Liver (tissue), 9 donors: ENCODE results near the gene NMRK1. TPM values are rescaled to one million over a fixed set of nuclear protein-coding genes. Genes with fewer than 3 reads are reported as not detected.

ENCODE experiments used
- DNase-seq: peaks from one replicate; pipeline ENCODE4 v3.0.0-alpha.2; 2017; ENCODE audit warnings: low spot score
- H3K27ac ChIP-seq, 2 donors: one replicate each; pipeline ENCODE4 v1.7.0; 2013; ENCODE audit warnings: inconsistent platforms in 2 of 2, low read length in 2 of 2, control low read depth in 1 of 2, low read depth in 1 of 2, mild to moderate bottlenecking in 1 of 2
- H3K27me3 ChIP-seq, 4 donors: one replicate each; pipeline versions ENCODE4 v1.6.1 to v1.7.0; 2013; ENCODE audit warnings: low read length in 3 of 4, inconsistent platforms in 1 of 4, mild to moderate bottlenecking in 1 of 4, moderate library complexity in 1 of 4; ENCODE audit not compliant: control insufficient read depth in 4 of 4, insufficient read depth in 4 of 4
- H3K36me3 ChIP-seq, 4 donors: one replicate each; pipeline versions ENCODE4 v1.6.1 to v1.7.0; 2013; ENCODE audit warnings: low read length in 3 of 4, mild to moderate bottlenecking in 3 of 4, low read depth in 1 of 4, moderate library complexity in 1 of 4; ENCODE audit not compliant: control insufficient read depth in 4 of 4, insufficient read depth in 3 of 4
- H3K4me1 ChIP-seq, 4 donors: one replicate each; pipeline versions ENCODE4 v1.6.1 to v1.7.0; 2013; ENCODE audit warnings: low read length in 3 of 4, mild to moderate bottlenecking in 3 of 4, moderate library complexity in 1 of 4; ENCODE audit not compliant: control insufficient read depth in 4 of 4, insufficient read depth in 4 of 4
- H3K4me3 ChIP-seq, 3 donors: one replicate each; pipeline versions ENCODE4 v1.6.1 to v1.7.0; 2013; ENCODE audit warnings: low read length in 3 of 3, control low read depth in 1 of 3, low read depth in 1 of 3, mild to moderate bottlenecking in 1 of 3
- H3K9ac ChIP-seq, 2 donors: one replicate each; pipeline ENCODE4 v1.7.0; 2013; ENCODE audit warnings: low read length in 2 of 2, mild to moderate bottlenecking in 2 of 2, moderate library complexity in 2 of 2, control low read depth in 1 of 2, low read depth in 1 of 2
- H3K9me3 ChIP-seq, 4 donors: one replicate each; pipeline versions ENCODE4 v1.6.1 to v1.7.0; 2013; ENCODE audit warnings: low read length in 3 of 4; ENCODE audit not compliant: control insufficient read depth in 4 of 4
- EGR1 ChIP-seq, 2 donors: IDR thresholded peaks; 2 replicates each; pipeline ENCODE4 v1.6.1; 2016 to 2018; ENCODE audit warnings: antibody characterized with exemption in 2 of 2, low read depth in 2 of 2
- FOXA1 ChIP-seq: IDR thresholded peaks from 2 replicates; pipeline ENCODE4 v1.6.1; 2016; ENCODE audit warnings: antibody characterized with exemption
- FOXA2 ChIP-seq: IDR thresholded peaks from 2 replicates; pipeline ENCODE4 v1.6.1; 2016; ENCODE audit warnings: antibody characterized with exemption
- GABPA ChIP-seq, 2 donors: IDR thresholded peaks in 1 of 2; conservative IDR thresholded peaks in 1 of 2; 2 replicates each; pipeline ENCODE4 v1.6.1; 2016; ENCODE audit warnings: antibody characterized with exemption in 2 of 2, mild to moderate bottlenecking in 1 of 2, moderate library complexity in 1 of 2
- HNF4A ChIP-seq, 2 donors: conservative IDR thresholded peaks; 2 replicates each; pipeline ENCODE4 v1.6.1; 2016; ENCODE audit warnings: antibody characterized with exemption in 2 of 2, mild to moderate bottlenecking in 2 of 2
- HNF4G ChIP-seq: IDR thresholded peaks from 2 replicates; pipeline ENCODE4 v1.6.1; 2016; ENCODE audit warnings: antibody characterized with exemption
- JUND ChIP-seq, 2 donors: IDR thresholded peaks; 2 replicates each; pipeline ENCODE4 v1.6.1; 2016; ENCODE audit warnings: antibody characterized with exemption in 2 of 2
- NR2F2 ChIP-seq: IDR thresholded peaks from 2 replicates; pipeline ENCODE4 v1.6.1; 2016; ENCODE audit warnings: antibody characterized with exemption
- RAD21 ChIP-seq, 2 donors: IDR thresholded peaks; 2 replicates each; pipeline ENCODE4 v1.6.1; 2016; ENCODE audit warnings: antibody characterized with exemption in 2 of 2, mild to moderate bottlenecking in 2 of 2
- REST ChIP-seq: IDR thresholded peaks from 2 replicates; pipeline ENCODE4 v1.6.1; 2016; ENCODE audit warnings: antibody characterized with exemption, mild to moderate bottlenecking
- RXRA ChIP-seq, 2 donors: IDR thresholded peaks; 2 replicates each; pipeline ENCODE4 v1.6.1; 2017 to 2018; ENCODE audit warnings: antibody characterized with exemption in 2 of 2, mild to moderate bottlenecking in 1 of 2
- SP1 ChIP-seq: IDR thresholded peaks from 2 replicates; pipeline ENCODE4 v1.6.1; 2018; ENCODE audit warnings: antibody characterized with exemption, mild to moderate bottlenecking
- TAF1 ChIP-seq: conservative IDR thresholded peaks from 2 replicates; pipeline ENCODE4 v1.6.1; 2016; ENCODE audit warnings: antibody characterized with exemption, mild to moderate bottlenecking
- YY1 ChIP-seq: IDR thresholded peaks from 2 replicates; pipeline ENCODE4 v1.6.1; 2016; ENCODE audit warnings: antibody characterized with exemption, mild to moderate bottlenecking
- ZBTB33 ChIP-seq: IDR thresholded peaks from 2 replicates; pipeline ENCODE4 v1.6.1; 2016; ENCODE audit warnings: antibody characterized with exemption
- WGBS: extraction: QIAGEN DNeasy Blood & Tissue Kit; methylation state at CpG from one replicate; pipeline ENCODE4 v1.1.7; 2013; 5-methylcytosine and 5-hydroxymethylcytosine counted together
- polyA plus RNA-seq, 2 donors: library from polyadenylated mRNA; stranded (reverse) in 1 of 2; unstranded in 1 of 2; fragments of 200-250 nt in 1 of 2; fragments of >200 nt in 1 of 2; fragmentation: Nextera tagmentation in 1 of 2; extraction: Ambion mirVana in 1 of 2; gene quantifications; one replicate each; pipeline versions ENCODE4 v1.2.1 to v1.2.3, GENCODE V29; 2013 to 2015
- total RNA-seq, 2 donors: library from RNA; depleted of rRNA; stranded (reverse); fragments of >200 nt; gene quantifications; one replicate each; pipeline ENCODE4 v1.2.3, GENCODE V29; 2014
- TF ChIP-seq, protein P1 (sequence below): fragments of 150-350 bp; IDR thresholded peaks from 2 replicates; pipeline ENCODE4 v1.5.1; 2017; ENCODE audit warnings: improper control_type of control experiment, low read depth, low read length; ENCODE audit not compliant: missing input control
- TF ChIP-seq, protein P2 (sequence below): IDR thresholded peaks from 2 replicates; pipeline ENCODE4 v1.6.1; 2016; ENCODE audit warnings: antibody characterized with exemption
- donor health status: healthy.
- donor health status: healthy.
- donor health status: healthy.
- donor health status: healthy.
- donor health status: healthy.

Gene NMRK1
- total and polyA plus RNA-seq, 4 donors = 6.8 to 32.2 (median 15.9) TPM

DNA sequence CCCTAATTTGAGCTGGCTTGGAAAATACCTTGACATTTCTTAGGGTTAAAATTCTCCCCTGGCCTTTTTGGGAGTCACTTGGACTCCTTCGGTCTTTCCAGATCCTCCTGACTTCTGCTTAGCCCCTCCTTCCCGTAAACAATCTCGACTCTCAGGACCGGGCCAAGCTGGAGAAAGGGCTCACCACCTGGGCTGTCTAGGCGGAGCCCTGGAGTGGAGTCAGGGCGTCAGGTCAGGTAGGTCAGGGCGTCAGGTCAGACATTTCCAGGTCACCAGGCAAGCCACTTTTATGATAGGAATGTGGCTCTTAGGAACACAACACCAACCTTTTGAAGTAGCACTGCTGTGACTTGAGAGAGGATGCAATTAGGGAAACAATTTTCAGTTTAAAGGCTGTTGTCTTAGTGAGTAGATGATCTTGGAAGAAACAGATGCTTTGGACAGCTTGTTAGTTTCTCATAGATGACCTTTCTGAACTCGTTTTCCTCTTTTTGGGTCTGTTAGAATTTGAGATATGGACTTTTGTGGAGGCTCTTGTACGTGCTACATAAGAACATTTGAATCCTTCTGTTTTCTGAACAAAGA lies 13.1 kb upstream of the NMRK1 start (continued):
- TF ChIP-seq SP1 = no peak
- TF ChIP-seq YY1 = no peak
- no peak for TF ChIP-seq ZBTB33
- TF ChIP-seq EGR1 (IDR thresholded peaks at IDR 0.05; ENCODE audit: low read depth in 2 of 2) = no peak
- TF ChIP-seq HNF4G = no peak

GRCh38 chr9:75096796-75097195 lies 8.8 kb upstream of the NMRK1 start:
- 90% methylated on average over 4 of the region's 4 CpGs for WGBS
- Histone ChIP-seq H3K27ac (no peak overlapping the region), H3K9me3 (no peaks in the 10 kb centered on the region), H3K4me1 (peaks cover 12 to 31% (median 20%) of the 10 kb centered on the region in 4 donors), H3K36me3 (no peaks in the 10 kb centered on the region), H3K9ac (no peak overlapping the region), H3K27me3 (no peaks in the 10 kb centered on the region), H3K4me3 (no peak overlapping the region)
- TF ChIP-seq REST = no peak
- no peak for DNase-seq

- no peak overlapping the region for H3K27ac ChIP-seq
- no peak for DNase-seq
- WGBS = 38% methylated on average over 4 of the region's 4 CpGs
- H3K4me1 ChIP-seq = peaks cover 15 to 54% (median 19%) of the 10 kb centered on the region in 4 donors
- H3K27me3 ChIP-seq = no peaks in the 10 kb centered on the region
- H3K4me3 ChIP-seq = no peak overlapping the region
- no peak overlapping the region for H3K9ac ChIP-seq
- no peaks in the 10 kb centered on the region for H3K36me3 ChIP-seq
- no peaks in the 10 kb centered on the region for H3K9me3 ChIP-seq
- TF ChIP-seq FOXA1 = no peak
- TF ChIP-seq FOXA2 = no peak
- TF ChIP-seq, protein P1, sequence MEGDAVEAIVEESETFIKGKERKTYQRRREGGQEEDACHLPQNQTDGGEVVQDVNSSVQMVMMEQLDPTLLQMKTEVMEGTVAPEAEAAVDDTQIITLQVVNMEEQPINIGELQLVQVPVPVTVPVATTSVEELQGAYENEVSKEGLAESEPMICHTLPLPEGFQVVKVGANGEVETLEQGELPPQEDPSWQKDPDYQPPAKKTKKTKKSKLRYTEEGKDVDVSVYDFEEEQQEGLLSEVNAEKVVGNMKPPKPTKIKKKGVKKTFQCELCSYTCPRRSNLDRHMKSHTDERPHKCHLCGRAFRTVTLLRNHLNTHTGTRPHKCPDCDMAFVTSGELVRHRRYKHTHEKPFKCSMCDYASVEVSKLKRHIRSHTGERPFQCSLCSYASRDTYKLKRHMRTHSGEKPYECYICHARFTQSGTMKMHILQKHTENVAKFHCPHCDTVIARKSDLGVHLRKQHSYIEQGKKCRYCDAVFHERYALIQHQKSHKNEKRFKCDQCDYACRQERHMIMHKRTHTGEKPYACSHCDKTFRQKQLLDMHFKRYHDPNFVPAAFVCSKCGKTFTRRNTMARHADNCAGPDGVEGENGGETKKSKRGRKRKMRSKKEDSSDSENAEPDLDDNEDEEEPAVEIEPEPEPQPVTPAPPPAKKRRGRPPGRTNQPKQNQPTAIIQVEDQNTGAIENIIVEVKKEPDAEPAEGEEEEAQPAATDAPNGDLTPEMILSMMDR = no peak
- TF ChIP-seq EGR1 (IDR thresholded peaks at IDR 0.05; ENCODE audit: low read depth in 2 of 2) = no peak
- peak in 1 of 2 donors; percentile 25 for TF ChIP-seq HNF4A (conservative IDR thresholded peaks at IDR 0.05)
- TF ChIP-seq NR2F2 = no peak
- no peak for TF ChIP-seq RXRA (IDR thresholded peaks at IDR 0.05)
- TF ChIP-seq, protein P2, sequence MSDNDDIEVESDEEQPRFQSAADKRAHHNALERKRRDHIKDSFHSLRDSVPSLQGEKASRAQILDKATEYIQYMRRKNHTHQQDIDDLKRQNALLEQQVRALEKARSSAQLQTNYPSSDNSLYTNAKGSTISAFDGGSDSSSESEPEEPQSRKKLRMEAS = no peak
- no peak for TF ChIP-seq REST
- TF ChIP-seq SP1 = no peak
- TF ChIP-seq TAF1 = no peak
- TF ChIP-seq ZBTB33 = no peak
- no peak for TF ChIP-seq YY1
- TF ChIP-seq GABPA (IDR thresholded peaks at IDR 0.05 in 1 of 2, conservative IDR thresholded peaks at IDR 0.05 in 1 of 2) = no peak
- no peak for TF ChIP-seq JUND (IDR thresholded peaks at IDR 0.05)
- no peak for TF ChIP-seq RAD21 (IDR thresholded peaks at IDR 0.05)
- peak; percentile 7 for TF ChIP-seq HNF4G
Observed at GRCh38 chr9:75092766-75093165, 4.8 kb upstream of the NMRK1 start.
